GM12878 (cell line): Measurements from ENCODE around the gene SCAND1.

ENCODE experiments used
- MTA2 ChIP-seq: fragments of 450-650 bp; IDR thresholded peaks from 2 replicates; pipeline ENCODE4 v1.6.1; 2016; ENCODE audit warnings: low read depth, mild to moderate bottlenecking, moderate library complexity
- NFIC ChIP-seq: IDR thresholded peaks from 2 replicates; pipeline ENCODE4 v1.6.1; 2012; ENCODE audit warnings: low read depth, mild to moderate bottlenecking, inconsistent platforms, low read length, moderate library complexity
- POLR2AphosphoS2 ChIP-seq: IDR thresholded peaks from 2 replicates; pipeline ENCODE4 v1.6.1; 2011; ENCODE audit warnings: low read depth, mild to moderate bottlenecking, low read length, improper control_type of control experiment, moderate library complexity
- RAD21 ChIP-seq: IDR thresholded peaks from 2 replicates; pipeline ENCODE4 v1.6.1; 2011; ENCODE audit warnings: mild to moderate bottlenecking, low read depth, low read length, moderate library complexity; ENCODE audit not compliant: insufficient read depth
- SUPT20H ChIP-seq: IDR thresholded peaks from 2 replicates; pipeline ENCODE4 v1.6.1; 2011; ENCODE audit warnings: low read depth, mild to moderate bottlenecking, low read length, moderate library complexity, borderline replicate concordance; ENCODE audit not compliant: control insufficient read depth
- TF ChIP-seq, protein P1 (sequence below), 3 experiments: IDR thresholded peaks in 2 of 3; conservative IDR thresholded peaks in 1 of 3; 2 replicates each; pipeline ENCODE4 v1.5.1; 2011; ENCODE audit warnings: low read depth in 3 of 3, low read length in 3 of 3, mild to moderate bottlenecking in 3 of 3, control low read depth in 2 of 3, moderate library complexity in 2 of 3, inconsistent platforms in 1 of 3, mixed read lengths in 1 of 3; ENCODE audit not compliant: control insufficient read depth in 2 of 3, insufficient read depth in 1 of 3; ENCODE audit errors: extremely low read depth in 1 of 3

DNA sequence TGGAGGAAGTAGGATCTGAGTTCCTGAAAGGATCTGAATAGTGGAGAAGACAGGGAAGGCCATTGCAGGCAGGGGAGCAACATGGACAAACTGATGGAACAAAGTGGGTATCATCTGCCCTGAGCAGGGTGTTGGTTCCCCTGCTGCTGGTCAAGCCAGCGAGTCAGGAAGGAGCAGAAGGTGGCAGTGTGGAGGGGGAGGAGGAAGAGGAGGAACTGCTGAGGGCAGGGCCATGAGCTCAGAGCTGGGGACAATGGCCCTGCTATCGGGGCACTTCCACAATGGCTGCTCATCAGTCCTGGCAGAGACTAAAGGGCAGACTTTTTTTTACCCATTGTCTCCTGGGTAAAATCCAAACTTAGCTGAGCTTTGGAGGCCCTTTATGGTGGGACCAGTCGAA, 27.7 kb upstream of the SCAND1 start:
- TF ChIP-seq MTA2 (no peak), SUPT20H (no peak), NFIC (no peak), RAD21 (no peak), POLR2AphosphoS2 (no peak)
- TF ChIP-seq, protein P1, sequence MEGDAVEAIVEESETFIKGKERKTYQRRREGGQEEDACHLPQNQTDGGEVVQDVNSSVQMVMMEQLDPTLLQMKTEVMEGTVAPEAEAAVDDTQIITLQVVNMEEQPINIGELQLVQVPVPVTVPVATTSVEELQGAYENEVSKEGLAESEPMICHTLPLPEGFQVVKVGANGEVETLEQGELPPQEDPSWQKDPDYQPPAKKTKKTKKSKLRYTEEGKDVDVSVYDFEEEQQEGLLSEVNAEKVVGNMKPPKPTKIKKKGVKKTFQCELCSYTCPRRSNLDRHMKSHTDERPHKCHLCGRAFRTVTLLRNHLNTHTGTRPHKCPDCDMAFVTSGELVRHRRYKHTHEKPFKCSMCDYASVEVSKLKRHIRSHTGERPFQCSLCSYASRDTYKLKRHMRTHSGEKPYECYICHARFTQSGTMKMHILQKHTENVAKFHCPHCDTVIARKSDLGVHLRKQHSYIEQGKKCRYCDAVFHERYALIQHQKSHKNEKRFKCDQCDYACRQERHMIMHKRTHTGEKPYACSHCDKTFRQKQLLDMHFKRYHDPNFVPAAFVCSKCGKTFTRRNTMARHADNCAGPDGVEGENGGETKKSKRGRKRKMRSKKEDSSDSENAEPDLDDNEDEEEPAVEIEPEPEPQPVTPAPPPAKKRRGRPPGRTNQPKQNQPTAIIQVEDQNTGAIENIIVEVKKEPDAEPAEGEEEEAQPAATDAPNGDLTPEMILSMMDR (IDR thresholded peaks at IDR 0.05 in 2 of 3, conservative IDR thresholded peaks at IDR 0.05 in 1 of 3; ENCODE audit: control insufficient read depth in 2 of 3, extremely low read depth in 1 of 3, insufficient read depth in 1 of 3, low read depth in 3 of 3, low read length in 3 of 3): no peak
